GM18907 (cell line): ENCODE measurements around the gene SLC25A43.
A peak's percentile ranks its signal among the peaks of the same experiment; 100 is the strongest.
"Not testable (repeated sequence)": the region's sequence is repeated elsewhere in the genome, so short reads cannot be mapped to it uniquely, and the experiment has no call there.

Source experiments
- ATAC-seq: cut with Tn5 transposase; IDR thresholded peaks from one replicate; pipeline ENCODE4 v1.9.1; 2021; ENCODE audit warnings: mild to moderate bottlenecking, moderate library complexity; ENCODE audit not compliant: unreplicated experiment

Gene SLC25A43

GRCh38 chrX:119406776-119407175 lies 7.6 kb downstream of the SLC25A43 start:
- no peak for ATAC-seq

GRCh38 chrX:119407681-119408080 lies 8.5 kb downstream of the SLC25A43 start:
- ATAC-seq: no peak

GRCh38 chrX:119410027-119410819 lies 11.1 kb downstream of the SLC25A43 start:
- ATAC-seq: no peak

- ATAC-seq: no peak
These were observed 11.7 kb downstream of the SLC25A43 start for GRCh38 chrX:119410854-119411253.

- ATAC-seq: no peak
These were observed 12.8 kb downstream of the SLC25A43 start for GRCh38 chrX:119411959-119412358.

- ATAC-seq: no peak
These were observed 18.2 kb downstream of the SLC25A43 start for GRCh38 chrX:119417376-119417775.

GRCh38 chrX:119417842-119418241 lies 18.7 kb downstream of the SLC25A43 start:
- no peak for ATAC-seq

- no peak for ATAC-seq
These were observed 20.0 kb downstream of the SLC25A43 start for GRCh38 chrX:119419146-119419545.

- no peak for ATAC-seq
These were observed 20.8 kb downstream of the SLC25A43 start for GRCh38 chrX:119419898-119420297.

GRCh38 chrX:119421016-119421705 lies 22.0 kb downstream of the SLC25A43 start:
- ATAC-seq: no peak

- ATAC-seq: no peak
These were observed 24.5 kb downstream of the SLC25A43 start for GRCh38 chrX:119423631-119424030.

GRCh38 chrX:119424999-119425398 lies 25.9 kb downstream of the SLC25A43 start:
- no peak for ATAC-seq

- ATAC-seq: peak; percentile 89
These were observed 28.1 kb downstream of the SLC25A43 start for GRCh38 chrX:119427024-119427794.

GRCh38 chrX:119427795-119428185 lies 28.7 kb downstream of the SLC25A43 start:
- ATAC-seq: no peak

GRCh38 chrX:119429471-119429870 lies 30.3 kb downstream of the SLC25A43 start:
- no peak for ATAC-seq

- ATAC-seq: not testable (repeated sequence)
These were observed 42.2 kb downstream of the SLC25A43 start for GRCh38 chrX:119441295-119441694.

GRCh38 chrX:119442286-119442685 lies 43.1 kb downstream of the SLC25A43 start:
- ATAC-seq: no peak

- ATAC-seq: no peak
These were observed 54.1 kb downstream of the SLC25A43 start for GRCh38 chrX:119453202-119453601.

- ATAC-seq: no peak
These were observed 56.1 kb downstream of the SLC25A43 start for GRCh38 chrX:119455264-119455663.

- no peak for ATAC-seq
These were observed 60.0 kb downstream of the SLC25A43 start for GRCh38 chrX:119459181-119459580.

- no peak for ATAC-seq
These were observed 66.4 kb downstream of the SLC25A43 start for GRCh38 chrX:119465555-119465954.

GRCh38 chrX:119466970-119467369 lies 67.8 kb downstream of the SLC25A43 start:
- no peak for ATAC-seq
